Activated naive CD4-positive, alpha-beta T cell treated with anti-CD3 and anti-CD28 coated beads, Interleukin-2, amount 50 U/mL, for 24 hours (primary cell): ENCODE results near the gene IMMP2L.
A peak's percentile ranks its signal among the peaks of the same experiment; 100 is the strongest.
"Not testable (repeated sequence)": the region's sequence is repeated elsewhere in the genome, so short reads cannot be mapped to it uniquely, and the experiment has no call there.

Source experiments
- H3K27ac Mint-ChIP-seq: one replicate; pipeline ENCODE4 v1.8.0; 2021; ENCODE audit warnings: mild to moderate bottlenecking, mixed read lengths
- H3K27me3 Mint-ChIP-seq: one replicate; pipeline ENCODE4 v1.8.0; 2021; ENCODE audit warnings: mixed read lengths
- H3K36me3 Mint-ChIP-seq: one replicate; pipeline ENCODE4 v1.8.0; 2021; ENCODE audit warnings: mixed read lengths
- H3K4me1 Mint-ChIP-seq: one replicate; pipeline ENCODE4 v1.8.0; 2021; ENCODE audit warnings: mixed read lengths
- H3K4me3 Mint-ChIP-seq: one replicate; pipeline ENCODE4 v1.8.0; 2021; ENCODE audit warnings: mild to moderate bottlenecking, mixed read lengths
- H3K9me3 Mint-ChIP-seq: one replicate; pipeline ENCODE4 v1.8.0; 2021; ENCODE audit warnings: mixed read lengths

The IMMP2L gene

DNA sequence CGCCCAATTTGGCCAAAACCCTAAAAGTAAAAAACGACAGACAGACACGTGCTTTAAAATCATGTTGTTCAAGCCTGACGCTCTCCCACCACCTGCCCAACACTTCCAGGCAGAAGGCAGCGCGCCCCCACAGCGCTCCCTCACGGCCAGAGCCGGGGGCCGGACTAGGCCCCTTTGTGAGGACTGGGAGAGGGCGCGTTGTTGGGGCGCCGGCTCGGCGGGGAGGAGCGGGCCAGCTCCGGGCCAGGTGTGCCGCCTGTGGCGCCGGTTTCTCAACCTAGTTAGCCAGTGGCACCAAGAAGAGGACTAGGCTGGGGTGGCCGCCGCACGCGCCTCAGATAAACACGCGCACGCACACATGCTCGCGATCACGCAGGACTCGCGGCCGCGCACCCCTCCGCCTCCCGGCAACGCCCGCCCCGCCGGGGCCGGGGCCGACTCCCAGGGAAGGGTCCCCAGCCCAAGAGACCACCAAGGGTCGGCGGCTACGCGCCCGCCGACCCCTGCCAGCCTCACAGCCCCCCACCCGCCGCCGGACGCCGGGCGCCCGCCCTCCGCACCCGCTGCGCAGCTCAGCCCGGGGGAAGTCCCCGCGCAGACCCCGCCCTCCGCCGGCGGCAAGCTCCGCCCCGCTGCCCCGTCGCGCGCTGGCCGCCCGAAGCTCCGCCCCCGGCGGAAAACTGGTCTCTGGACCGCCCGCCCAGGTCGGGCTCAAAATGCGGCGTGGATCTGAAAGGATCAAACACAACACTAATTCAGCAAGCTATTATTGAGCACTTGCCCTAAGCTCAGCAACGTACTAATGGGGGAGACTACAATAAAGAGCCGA, at the start of gene IMMP2L:
Gene IMMP2L, minus strand, starts transcription at position 589 of the 829 bp plus-strand sequence.
- Mint-ChIP-seq H3K27me3 (peaks cover 2% of the 10 kb centered on the region), H3K36me3 (peaks cover 5% of the 10 kb centered on the region), H3K4me3 (peak within 1 kb of the TSS; percentile 93), H3K4me1 (peaks cover 41% of the 10 kb centered on the region), H3K27ac (peak within 1 kb of the TSS; percentile 97), H3K9me3 (no peaks in the 10 kb centered on the region)

DNA sequence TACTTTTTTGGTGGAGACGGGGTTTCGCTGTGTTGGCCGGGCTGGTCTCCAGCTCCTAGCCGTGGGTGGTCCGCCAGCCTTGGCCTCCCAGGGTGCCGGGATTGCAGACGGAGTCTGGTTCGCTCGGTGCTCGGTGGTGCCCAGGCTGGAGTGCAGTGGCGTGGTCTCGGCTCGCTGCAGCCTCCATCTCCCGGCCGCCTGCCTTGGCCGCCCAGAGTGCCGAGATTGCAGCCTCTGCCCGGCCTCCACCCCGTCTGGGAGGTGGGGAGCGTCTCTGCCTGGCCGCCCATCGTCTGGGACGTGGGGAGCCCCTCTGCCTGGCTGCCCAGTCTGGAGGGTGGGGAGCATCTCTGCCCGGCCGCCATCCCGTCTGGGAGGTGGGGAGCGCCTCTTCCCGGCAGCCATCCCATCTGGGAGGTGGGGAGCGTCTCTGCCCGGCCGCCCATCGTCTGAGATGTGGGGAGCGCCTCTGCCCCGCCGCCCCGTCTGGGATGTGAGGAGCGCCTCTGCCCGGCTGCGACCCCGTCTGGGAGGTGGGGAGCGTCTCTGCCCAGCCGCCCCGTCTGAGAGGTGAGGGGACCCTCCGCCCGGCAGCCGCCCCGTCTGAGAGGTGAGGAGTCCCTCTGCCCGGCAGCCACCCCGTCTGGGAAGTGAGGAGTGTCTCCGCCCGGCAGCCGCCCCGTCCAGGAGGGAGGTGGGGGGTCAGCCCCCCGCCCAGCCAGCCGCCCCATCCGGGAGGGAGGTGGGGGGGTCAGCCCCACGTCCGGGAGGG, 47.4 kb upstream of the IMMP2L start:
- H3K9me3 Mint-ChIP-seq, H3K4me1 Mint-ChIP-seq, H3K4me3 Mint-ChIP-seq, H3K27ac Mint-ChIP-seq, H3K36me3 Mint-ChIP-seq, H3K27me3 Mint-ChIP-seq: not testable (repeated sequence)

DNA sequence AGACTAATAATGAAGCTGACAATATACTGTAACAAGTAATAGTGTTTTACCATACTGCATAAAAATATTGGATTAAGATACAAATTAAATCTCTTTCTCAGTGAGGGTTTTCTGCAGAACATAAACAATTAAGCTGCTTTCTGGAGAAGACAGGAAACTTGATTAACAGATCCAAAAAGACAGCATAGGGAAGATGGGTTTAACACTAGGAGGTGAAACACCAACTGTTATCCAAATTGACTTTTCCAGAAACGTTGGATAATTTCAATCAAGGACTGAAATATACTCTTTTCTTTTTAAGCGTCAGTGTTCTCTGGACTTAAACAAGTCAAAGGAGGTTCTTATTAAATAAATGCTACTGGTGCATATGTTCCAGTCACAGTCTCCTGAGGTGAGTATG, 45.3 kb upstream of the IMMP2L start:
- Mint-ChIP-seq H3K27ac (no peak overlapping the region), H3K9me3 (no peaks in the 10 kb centered on the region), H3K4me3 (no peak overlapping the region), H3K4me1 (no peaks in the 10 kb centered on the region), H3K27me3 (peaks cover 3% of the 10 kb centered on the region), H3K36me3 (no peaks in the 10 kb centered on the region)

DNA sequence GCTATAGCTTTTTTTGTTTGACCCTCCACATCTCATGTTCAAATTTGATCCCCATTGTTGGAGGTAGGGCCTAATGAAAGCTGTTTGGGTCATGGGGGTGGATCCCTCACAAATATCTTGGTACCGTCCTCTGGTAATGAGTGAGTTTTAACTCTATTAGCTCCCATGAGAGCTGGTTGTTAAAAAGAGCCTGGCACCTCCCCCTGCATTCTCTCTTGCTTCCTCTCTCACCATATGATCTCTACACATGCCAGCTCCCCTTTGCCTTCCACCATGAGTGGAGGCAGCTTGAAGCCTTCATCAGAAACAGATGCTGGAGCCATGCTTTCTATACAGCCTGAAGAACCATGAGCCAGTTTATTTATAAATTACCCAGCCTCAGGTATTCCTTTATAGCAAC, 43.0 kb upstream of the IMMP2L start:
- Mint-ChIP-seq H3K27me3 (peaks cover 5% of the 10 kb centered on the region), H3K4me1 (no peaks in the 10 kb centered on the region), H3K4me3 (no peak overlapping the region), H3K9me3 (peaks cover 5% of the 10 kb centered on the region), H3K27ac (no peak overlapping the region), H3K36me3 (peaks cover 1% of the 10 kb centered on the region)

DNA sequence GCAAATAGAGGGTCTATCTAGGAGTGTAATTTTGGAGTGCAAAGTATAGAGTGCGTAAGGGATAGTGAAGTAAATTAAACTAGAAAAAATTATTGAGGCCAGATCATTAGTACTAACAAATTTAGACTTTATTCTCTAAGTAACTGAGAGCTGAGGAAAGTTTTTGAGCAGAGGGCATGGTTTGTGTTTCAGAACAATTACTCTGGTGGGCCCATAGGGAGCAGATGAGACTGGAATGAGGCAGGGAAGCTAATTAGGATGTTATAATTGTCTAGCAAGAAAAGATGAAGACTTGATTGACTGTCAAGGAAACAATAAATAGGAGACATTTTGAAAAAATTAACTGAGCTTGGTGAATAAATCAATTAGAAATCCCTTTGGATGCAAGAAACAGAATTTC, 37.8 kb upstream of the IMMP2L start:
- Mint-ChIP-seq H3K4me3 (no peak overlapping the region), H3K4me1 (no peaks in the 10 kb centered on the region), H3K27me3 (peaks cover 6% of the 10 kb centered on the region), H3K9me3 (peaks cover 10% of the 10 kb centered on the region), H3K36me3 (peaks cover 4% of the 10 kb centered on the region), H3K27ac (no peak overlapping the region)

DNA sequence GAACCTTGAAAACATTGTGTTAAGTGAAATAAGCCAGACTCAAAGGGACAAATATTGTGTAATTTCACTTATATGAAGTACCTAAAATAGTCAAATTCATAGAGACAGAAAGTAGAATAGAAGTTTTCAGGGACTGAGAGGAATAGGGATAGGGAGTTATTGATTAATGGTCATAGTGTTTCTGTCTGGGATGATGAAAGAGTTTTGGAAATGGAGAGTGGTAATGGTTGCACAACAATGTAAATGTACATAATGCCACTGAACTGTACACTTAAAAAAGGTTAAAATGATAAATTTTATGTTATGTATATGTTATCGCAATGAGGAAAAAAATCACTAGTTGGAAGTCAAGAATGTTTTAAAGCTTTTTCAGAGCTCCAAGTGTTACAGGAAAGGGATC, 33.5 kb upstream of the IMMP2L start:
- Mint-ChIP-seq H3K4me3 (no peak overlapping the region), H3K27me3 (peaks cover 4% of the 10 kb centered on the region), H3K9me3 (peaks cover 5% of the 10 kb centered on the region)

DNA sequence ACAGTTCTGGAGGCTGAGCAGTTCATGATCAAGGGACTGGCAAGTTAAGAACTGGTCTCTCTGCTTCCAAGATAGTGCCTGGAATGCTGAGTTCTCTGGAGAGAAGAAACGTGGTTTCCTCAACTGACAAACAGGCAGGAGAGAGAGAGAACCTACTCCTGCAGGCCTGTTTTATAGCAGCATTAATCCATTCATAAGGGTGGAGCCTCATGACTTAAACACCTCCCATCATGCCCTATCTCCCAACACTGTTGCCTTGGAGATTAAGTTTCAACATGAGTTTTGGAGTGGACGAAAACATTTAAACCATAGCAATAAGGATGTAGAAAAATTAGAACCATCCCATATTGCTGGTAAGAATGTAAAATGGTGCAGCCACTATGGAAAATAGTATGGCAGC, 32.3 kb upstream of the IMMP2L start:
- H3K27me3 Mint-ChIP-seq: peaks cover 6% of the 10 kb centered on the region
- H3K36me3 Mint-ChIP-seq: peaks cover 3% of the 10 kb centered on the region
- H3K27ac Mint-ChIP-seq: no peak overlapping the region
- no peaks in the 10 kb centered on the region for H3K4me1 Mint-ChIP-seq
- H3K9me3 Mint-ChIP-seq: peaks cover 5% of the 10 kb centered on the region
- H3K4me3 Mint-ChIP-seq: no peak overlapping the region

More for the DNA sequence above, 33.5 kb upstream of the IMMP2L start:
- Mint-ChIP-seq H3K36me3 (peaks cover 3% of the 10 kb centered on the region), H3K27ac (no peak overlapping the region), H3K4me1 (no peaks in the 10 kb centered on the region)

DNA sequence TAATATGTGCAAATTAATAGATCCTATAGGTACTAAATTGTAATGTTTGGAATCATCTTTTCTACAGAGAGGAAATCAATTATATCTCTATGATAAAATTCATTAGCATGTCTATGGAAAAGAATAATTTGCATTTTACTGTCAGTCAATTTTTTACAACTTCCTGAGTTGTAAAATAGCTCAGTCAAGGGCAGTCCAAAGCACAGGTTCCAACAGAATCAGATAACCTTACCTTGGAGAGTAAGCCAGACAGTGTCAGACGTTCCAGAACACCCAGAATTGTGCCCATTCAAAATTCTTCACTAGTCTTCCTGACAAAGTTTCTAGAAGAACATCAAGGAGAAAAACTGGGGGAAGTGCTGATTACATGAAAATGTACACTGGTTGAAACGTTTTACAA, 31.1 kb upstream of the IMMP2L start:
- H3K4me1 Mint-ChIP-seq: no peaks in the 10 kb centered on the region
- peaks cover 5% of the 10 kb centered on the region for H3K9me3 Mint-ChIP-seq
- H3K27me3 Mint-ChIP-seq: peaks cover 6% of the 10 kb centered on the region
- no peak overlapping the region for H3K4me3 Mint-ChIP-seq
- H3K27ac Mint-ChIP-seq: no peak overlapping the region
- peaks cover 3% of the 10 kb centered on the region for H3K36me3 Mint-ChIP-seq

DNA sequence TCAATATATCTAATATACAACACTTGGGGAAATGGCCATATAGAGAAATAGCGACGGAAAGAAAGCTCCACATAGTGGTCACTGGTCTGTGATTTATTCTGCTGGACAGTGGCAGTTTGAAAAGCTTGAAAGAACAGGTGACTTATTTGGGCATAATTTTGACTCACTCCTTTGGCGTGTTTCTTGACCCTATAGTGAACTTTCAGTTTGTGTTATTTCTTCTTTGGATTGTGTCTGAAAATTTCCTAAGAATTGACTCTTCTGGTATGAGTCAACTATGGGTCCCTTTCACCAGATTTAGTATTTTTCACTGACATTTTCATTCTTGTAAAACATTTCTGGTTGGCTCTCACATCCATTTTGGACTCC, 25.8 kb upstream of the IMMP2L start:
- peaks cover 3% of the 10 kb centered on the region for H3K27me3 Mint-ChIP-seq
- H3K27ac Mint-ChIP-seq: no peak overlapping the region
- H3K4me3 Mint-ChIP-seq: no peak overlapping the region
- H3K4me1 Mint-ChIP-seq: no peaks in the 10 kb centered on the region
- H3K36me3 Mint-ChIP-seq: no peaks in the 10 kb centered on the region
- H3K9me3 Mint-ChIP-seq: no peaks in the 10 kb centered on the region

DNA sequence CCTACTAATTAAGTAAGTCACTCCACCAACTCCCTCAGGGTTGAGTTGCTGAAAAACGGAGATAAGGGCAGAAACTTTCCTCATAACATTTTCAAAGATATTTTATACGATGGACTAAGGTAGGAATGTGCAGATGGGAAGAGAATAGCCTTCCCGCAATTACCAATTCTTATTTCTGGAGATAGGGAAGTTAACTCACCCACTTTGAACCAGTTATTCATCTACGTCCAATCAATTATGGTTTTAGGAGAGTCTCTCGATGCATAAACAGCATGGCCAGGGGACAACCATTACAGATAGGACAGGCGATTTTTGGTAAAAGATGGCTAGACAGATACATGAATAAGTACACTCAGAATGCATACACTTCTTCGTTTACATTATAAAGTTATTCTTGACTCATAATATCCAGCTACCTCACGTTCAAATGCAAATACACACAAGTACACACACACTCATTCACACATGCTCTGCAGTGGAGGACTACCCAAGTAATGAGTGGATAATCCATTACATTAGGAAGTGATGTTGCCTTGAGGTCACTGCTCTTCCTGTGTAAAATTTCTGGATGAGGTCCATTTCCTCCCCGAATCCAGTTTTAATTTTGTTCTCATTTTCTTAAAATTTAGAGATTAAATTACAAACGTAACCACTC, 25.2 kb upstream of the IMMP2L start:
- no peaks in the 10 kb centered on the region for H3K4me1 Mint-ChIP-seq
- H3K27me3 Mint-ChIP-seq: peaks cover 3% of the 10 kb centered on the region
- H3K4me3 Mint-ChIP-seq: no peak overlapping the region
- no peak overlapping the region for H3K27ac Mint-ChIP-seq
- no peaks in the 10 kb centered on the region for H3K36me3 Mint-ChIP-seq
- no peaks in the 10 kb centered on the region for H3K9me3 Mint-ChIP-seq

DNA sequence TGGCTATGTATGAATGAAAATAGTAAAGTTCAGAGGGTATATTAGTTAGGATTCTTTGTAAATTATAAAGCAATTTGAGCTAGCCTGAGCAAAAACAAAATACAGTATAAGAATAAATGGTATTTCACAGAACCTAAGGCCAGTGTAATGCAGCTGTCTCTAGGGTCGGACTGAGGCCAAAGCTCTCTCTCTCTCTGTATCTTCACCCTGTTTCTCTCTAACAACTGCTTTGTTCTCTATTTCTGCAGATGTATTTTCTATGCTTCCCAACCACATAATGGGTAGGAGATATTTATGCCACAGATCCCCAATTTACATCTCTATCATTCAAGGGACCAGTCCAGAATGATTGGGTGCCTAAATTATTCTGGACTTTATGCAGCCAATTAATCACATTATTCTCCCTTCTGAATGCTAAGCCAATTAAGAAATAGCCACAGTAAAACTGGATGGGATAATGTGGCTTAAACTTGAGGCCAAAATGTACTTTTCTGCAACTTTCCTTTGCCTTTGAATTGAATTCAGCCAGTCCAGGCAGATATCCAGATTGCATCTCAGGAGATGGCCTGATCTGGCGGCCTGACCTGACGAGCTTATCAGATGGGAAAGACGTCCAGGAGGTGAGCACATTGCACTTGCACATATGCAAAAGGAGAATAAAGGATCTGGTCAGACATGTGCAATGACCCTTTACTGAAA, 24.6 kb upstream of the IMMP2L start:
- H3K27ac Mint-ChIP-seq: no peak overlapping the region
- H3K4me3 Mint-ChIP-seq: no peak overlapping the region
- no peaks in the 10 kb centered on the region for H3K36me3 Mint-ChIP-seq
- no peaks in the 10 kb centered on the region for H3K4me1 Mint-ChIP-seq
- peaks cover 3% of the 10 kb centered on the region for H3K27me3 Mint-ChIP-seq
- no peaks in the 10 kb centered on the region for H3K9me3 Mint-ChIP-seq

DNA sequence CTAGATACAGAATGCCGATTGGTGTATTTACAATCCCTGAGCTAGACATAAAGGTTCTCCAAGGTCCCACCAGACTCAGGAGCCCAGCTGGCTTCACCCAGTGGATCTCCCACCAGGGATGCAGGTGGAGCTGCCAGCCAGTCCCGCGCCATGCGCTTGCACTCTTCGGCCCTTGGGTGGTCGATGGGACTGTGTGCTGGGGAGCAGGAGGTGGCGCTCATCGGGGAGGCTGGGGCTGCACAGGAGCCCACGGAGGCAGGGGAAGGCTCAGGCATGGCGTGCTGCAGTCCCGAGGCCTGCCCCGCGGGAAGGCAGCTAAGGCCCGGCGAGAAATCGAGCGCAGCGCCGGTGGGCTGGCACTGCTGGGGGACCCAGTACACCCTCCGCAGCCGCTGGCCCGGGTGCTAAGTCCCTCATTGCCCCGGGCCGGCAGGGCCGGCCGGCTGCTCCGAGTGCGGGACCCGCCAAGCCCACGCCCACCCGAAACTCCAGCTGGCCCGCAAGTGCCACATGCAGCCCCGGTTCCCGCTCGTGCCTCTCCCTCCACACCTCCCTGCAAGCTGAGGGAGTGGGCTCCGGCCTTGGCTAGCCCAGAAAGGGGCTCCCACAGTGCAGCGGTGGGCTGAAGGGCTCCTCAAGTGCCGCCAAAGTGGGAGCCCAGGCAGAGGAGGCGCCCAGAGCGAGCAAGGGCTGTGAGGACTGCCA, 19.6 kb upstream of the IMMP2L start:
- not testable (repeated sequence) for H3K9me3 Mint-ChIP-seq, H3K36me3 Mint-ChIP-seq, H3K4me3 Mint-ChIP-seq, H3K27me3 Mint-ChIP-seq, H3K4me1 Mint-ChIP-seq, H3K27ac Mint-ChIP-seq

DNA sequence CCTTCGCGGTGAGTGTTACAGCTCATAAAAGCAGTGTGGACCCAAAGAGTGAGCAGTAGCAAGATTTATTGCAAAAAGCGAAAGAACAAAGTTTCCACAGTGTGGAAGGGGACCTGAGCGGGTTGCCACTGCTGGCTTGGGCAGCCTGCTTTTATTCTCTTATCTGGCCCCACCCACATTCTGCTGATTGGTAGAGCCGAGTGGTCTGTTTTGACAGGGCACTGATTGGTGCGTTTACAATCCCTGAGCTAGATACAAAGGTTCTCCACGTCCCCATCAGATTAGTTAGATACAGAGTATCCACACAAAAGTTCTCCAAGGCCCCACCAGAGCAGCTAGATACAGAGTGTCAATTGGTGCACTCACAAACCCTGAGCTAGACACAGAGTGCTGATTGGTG, 18.9 kb upstream of the IMMP2L start:
- H3K27ac Mint-ChIP-seq, H3K4me3 Mint-ChIP-seq, H3K27me3 Mint-ChIP-seq, H3K9me3 Mint-ChIP-seq, H3K4me1 Mint-ChIP-seq, H3K36me3 Mint-ChIP-seq: not testable (repeated sequence)

DNA sequence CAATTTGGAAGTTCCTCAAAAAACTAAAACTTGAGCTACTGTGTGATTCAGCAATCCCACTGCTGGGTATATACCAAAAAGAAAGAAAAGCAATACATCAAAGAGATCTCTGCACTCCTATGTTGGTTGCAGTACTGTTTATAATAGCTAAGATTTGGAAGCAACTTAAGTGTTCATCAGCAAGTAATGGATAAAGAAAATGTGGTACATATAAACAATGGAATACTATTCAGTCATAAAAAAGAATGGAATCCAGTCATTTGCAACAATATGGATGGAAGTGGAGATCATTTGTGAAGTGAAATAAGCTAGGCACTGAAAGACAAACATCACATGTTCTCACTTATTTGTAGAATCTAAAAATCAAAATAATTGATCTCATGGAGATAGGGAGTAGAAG, 16.5 kb upstream of the IMMP2L start:
- peaks cover 6% of the 10 kb centered on the region for H3K9me3 Mint-ChIP-seq
- H3K4me1 Mint-ChIP-seq: no peaks in the 10 kb centered on the region
- H3K27me3 Mint-ChIP-seq: peaks cover 2% of the 10 kb centered on the region
- H3K36me3 Mint-ChIP-seq: no peaks in the 10 kb centered on the region
- H3K27ac Mint-ChIP-seq: no peak overlapping the region
- no peak overlapping the region for H3K4me3 Mint-ChIP-seq

DNA sequence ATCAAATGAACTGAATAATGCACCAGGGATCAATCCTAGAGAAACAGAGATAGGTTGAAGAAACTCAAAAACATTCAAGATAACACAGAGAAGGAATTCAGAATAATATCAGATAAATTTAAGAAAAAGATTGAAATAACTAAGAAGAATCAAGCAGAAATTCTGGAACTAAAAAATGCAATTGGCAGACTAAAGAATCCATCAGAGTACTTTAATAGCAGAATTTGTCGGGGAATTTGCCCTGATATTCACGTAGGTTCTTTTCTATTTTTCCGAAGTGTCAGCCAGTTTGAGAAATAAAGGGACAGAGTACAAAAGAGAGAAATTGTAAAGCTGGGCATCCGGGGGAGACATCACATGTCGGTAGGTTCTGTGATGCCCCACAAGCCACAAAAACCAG, 9.4 kb upstream of the IMMP2L start:
- Mint-ChIP-seq H3K36me3 (peaks cover 5% of the 10 kb centered on the region), H3K9me3 (peaks cover 8% of the 10 kb centered on the region), H3K27me3 (peaks cover 9% of the 10 kb centered on the region), H3K4me1 (no peaks in the 10 kb centered on the region), H3K4me3 (no peak overlapping the region), H3K27ac (no peak overlapping the region)
